Right renal pelvis (tissue), 4 donors: ENCODE results near the gene TMEM45A. TPM values are rescaled to one million over a fixed set of nuclear protein-coding genes. Genes with fewer than 3 reads are reported as not detected.
"Not testable (repeated sequence)": the region's sequence is repeated elsewhere in the genome, so short reads cannot be mapped to it uniquely, and the experiment has no call there.

Source experiments
- DNase-seq, 4 donors: peaks; one replicate each; pipeline ENCODE4 v3.0.0-alpha.2; 2013; ENCODE audit warnings: low read depth in 4 of 4, low spot score in 3 of 4, missing footprints in 1 of 4
- polyA plus RNA-seq, 4 donors: library from polyadenylated mRNA; unstranded; fragments of 120-200 nt; gene quantifications; one replicate each; pipeline ENCODE4 v1.2.1, GENCODE V29; 2013; ENCODE audit not compliant: insufficient read length in 4 of 4

TMEM45A gene, protein sequence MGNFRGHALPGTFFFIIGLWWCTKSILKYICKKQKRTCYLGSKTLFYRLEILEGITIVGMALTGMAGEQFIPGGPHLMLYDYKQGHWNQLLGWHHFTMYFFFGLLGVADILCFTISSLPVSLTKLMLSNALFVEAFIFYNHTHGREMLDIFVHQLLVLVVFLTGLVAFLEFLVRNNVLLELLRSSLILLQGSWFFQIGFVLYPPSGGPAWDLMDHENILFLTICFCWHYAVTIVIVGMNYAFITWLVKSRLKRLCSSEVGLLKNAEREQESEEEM
- polyA plus RNA-seq, result 10 to 100 TPM; 24.4 to 27.3 (median 26.9) TPM

DNA sequence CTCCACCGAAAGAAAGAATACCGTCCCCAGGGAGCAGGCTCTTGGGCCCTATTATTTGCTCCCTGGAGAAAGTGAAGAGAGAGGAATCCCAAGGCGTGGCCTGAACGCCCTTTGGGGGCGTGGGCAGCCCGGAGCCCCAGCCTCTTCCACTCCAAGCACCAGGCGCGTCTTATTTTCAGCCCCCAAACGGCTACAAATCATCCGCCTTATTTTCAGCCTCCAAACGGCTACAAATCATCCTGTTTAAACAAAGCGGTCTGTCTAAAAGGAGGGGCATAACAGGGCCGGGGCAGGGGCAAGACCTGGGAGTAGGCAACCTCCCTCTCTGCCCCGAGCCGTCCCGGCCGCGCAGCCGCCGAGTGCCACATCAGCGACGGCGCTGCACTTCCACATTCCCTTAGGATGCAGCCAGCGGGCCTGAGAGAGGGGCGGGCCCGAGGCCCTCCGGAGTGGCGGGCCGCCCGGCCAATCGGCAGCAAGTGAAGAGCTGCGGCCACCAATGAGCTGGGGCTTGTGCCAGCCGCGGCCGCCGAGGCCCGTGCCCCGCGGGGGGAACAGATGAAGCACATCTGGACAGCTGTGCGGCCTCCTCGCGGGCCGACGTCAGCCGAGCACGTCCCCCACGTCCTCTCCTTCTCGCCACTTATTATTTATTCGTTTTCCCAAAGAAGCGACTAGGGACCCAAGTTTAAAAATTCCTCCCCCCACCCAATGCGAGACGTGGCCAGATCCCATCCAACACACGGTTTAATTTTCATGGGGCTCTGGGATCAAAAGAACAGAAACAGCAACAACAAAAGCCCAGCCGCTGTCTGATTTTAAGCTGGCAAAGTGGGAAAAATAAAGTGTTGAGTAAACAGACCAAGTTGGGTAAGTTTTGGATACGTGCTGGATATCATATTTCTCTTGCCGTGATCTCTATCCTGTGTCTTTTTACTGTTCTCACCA, at the start of gene TMEM45A:
TSS of gene TMEM45A (plus strand) at position 561 of the 948 bp plus-strand sequence. CDS start 62,593 bp downstream, outside the sequence.
- peak; percentile 84 to 88 (median 86) for DNase-seq

DNA sequence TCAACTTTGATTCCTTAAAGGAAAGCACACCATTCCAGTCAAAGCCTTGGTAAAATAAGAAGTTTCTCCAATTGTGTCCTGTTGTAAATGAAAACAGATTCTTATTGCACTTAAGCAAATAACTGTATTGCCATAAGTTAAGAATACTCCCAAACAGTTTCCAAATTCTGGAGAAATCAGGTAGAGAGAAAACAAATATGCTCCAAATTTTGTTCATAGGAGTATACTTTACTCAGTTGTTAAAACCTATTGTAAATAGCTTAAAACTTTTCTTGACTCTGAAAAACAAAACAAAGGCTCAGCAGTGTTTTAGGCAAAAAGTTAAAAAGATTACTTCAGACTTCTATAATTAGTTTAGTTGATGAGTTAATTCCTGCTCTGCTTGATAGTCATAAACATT, 48.7 kb upstream of the TMEM45A start:
- DNase-seq, result no peak

DNA sequence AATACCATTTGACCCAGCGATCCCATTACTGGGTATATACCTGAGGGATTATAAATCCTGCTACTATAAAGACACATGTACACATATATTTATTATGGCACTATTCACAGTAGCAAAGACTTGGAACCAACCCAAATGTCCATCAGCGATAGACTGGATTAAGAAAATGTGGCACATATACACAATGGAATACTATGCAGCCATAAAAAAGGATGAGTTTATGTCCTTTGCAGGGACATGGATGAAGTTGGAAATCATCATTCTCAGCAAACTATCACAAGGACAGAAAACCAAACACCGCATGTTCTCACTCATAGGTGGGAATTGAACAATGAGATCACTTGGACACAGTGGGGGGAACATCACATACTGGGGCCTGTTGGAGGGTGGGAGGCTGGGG, 45.4 kb upstream of the TMEM45A start:
- not testable (repeated sequence) for DNase-seq

DNA sequence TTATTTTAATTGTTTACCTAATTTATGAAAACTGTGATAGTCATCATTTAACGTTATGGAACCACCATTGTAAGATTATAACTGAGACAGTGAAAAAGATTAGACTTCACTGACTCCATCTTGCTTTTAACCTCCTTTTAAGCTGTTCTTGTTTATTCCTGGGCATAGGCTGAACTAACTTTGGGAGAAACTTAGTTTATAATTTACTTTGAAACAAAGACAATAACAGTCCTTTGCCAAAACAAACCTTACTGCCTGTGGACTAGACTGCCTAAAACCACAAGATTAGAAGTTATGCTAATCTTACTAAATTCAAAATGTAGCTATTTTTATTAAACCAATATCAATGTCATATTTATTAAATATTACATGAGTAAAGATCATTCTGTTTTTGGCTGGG, 44.3 kb upstream of the TMEM45A start:
- DNase-seq, result no peak

DNA sequence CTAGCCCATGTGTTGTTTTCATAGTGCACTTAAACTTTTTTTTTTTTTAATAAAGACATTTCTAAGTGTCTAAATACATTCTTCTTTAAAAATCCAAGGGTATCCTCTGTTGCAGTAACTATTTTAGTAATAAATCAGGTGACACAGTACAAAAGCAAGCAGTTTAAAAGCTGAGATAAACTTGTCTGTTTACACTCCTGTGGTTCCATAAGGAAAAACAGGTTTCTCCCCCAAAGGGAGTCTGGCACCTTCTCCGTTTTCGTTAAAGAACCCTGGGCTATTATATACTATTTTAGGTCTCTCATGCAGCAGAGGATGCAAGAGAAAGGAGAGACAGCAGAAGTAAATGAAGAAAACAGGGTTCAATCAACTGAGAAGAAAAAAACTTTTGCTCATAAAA, 43.2 kb upstream of the TMEM45A start:
- no peak for DNase-seq

DNA sequence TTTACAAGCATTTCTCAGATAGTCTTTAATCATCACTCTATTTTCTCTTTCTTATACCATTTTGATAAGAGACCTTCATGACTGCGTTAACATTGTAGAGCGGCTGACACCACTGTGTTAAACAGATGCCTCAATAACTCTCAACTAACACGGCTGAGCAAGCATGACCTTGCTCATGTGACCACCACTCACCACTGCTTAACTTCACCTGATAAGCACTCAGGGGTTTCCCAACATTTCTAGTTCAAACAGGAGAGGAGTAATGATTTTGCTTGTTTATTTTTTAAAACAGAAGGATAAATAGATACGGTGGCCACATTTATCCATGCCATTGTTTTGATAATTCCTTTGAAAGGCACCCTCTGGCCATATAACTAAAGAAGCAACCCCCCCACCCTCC, 37.7 kb upstream of the TMEM45A start:
- no peak for DNase-seq

DNA sequence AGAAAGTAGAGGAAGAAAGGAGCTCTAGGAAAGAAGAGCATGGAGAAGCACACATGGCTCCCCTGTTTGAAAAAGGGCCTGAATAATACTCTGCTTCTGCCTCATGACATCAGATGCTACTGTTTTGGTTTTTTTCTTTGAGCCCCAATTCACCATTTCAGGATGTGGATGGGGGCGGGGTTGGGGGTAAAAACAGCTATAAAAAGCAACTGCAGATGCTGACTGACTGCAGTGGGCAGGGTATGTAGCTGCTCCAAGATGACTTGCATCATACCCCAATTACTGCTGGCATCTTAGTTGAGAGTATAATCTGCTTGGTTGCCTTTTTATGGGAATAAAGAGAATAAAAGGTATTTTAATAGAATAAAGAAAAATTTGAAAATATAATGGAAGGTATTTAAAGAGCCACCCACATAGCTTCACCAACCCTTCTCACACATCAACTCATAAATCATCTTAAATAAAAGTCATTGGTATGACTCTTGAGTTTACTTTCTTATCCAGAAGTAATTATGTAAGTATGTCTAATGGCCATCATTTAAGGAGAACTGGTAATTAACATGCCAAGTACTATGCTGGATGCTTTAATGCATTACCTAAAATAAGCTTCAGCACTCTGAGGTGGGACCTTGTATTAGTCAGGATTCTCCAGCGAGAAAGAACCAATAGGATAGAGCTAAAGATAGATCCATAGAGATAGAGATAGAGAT, 36.4 kb upstream of the TMEM45A start:
- no peak for DNase-seq

DNA sequence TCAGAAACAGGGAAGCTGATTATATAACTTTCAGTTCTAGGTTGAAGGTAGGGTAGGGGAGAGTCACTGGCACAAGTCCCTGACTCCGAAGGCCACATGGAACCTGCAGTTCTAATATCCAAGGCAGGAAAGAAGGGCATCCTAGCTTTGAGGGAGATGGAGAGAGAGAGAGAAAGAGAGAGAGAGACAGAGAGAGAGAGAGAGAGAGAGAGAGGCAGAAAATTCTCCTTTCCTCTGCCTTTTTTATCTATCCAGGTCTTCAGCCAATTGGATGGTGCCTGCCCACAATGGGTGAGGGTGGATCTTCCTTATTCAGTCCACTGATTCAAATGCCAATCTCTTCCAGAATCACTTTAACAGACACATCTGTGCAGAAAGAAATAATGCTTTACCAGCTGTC, 35.7 kb upstream of the TMEM45A start:
- no peak for DNase-seq

DNA sequence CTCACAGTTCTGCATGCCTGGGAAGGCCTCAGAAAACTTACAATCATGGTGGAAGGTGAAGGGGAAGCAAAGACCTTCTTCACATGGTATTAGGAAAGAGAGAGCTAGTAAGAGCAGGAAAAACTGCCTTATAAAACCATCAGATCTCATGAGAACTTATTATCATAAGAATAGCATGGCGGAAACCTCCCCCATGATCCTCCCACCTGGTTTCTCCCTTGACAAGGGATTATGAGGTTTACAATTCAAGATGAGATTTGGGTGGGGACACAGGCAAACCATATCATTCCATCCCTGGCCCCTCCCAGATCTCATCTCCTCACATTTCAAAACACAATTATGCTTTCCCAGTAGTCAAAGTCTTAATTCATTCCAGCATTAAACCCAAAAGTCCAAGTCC, 34.6 kb upstream of the TMEM45A start:
- DNase-seq, result no peak

DNA sequence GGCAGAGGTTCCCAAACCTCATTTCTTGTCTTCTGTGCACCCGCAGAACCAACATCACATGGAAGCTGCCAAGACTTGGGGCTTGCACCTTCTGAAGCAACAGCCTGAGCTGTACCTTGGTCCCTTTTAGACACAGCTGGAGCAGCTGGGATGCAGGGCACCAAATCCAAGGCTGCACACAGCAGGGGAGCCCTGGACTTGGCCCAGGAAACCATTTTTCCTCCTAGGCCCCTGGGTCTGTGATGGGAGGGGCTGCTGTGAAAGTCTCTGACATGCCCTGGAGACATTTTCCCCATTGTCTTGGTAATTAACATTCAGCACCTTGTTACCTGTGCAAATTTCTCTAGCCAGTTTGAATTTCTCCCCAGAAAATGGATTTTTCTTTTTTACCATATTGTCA, 33.6 kb upstream of the TMEM45A start:
- no peak for DNase-seq

DNA sequence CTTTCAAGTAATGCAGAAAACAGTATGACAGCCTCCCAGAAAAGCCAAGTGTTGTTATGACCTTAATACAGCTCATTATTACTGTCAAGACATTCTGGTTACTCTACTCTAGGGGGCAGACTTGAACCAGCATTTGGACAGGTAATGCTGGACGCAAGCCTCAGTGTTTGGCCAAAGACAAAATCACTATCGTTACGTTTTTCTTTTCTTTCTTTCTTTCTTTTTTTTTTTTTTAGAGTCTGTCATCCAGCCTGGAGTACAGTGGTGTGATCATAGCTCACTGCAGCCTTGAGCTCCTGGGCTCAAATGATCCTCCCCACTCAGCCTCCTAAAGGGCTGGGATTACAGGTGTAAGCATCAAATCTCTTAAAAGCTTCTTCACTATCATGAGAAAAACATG, 29.4 kb upstream of the TMEM45A start:
- peak; percentile 8 to 49 (median 44) for DNase-seq

DNA sequence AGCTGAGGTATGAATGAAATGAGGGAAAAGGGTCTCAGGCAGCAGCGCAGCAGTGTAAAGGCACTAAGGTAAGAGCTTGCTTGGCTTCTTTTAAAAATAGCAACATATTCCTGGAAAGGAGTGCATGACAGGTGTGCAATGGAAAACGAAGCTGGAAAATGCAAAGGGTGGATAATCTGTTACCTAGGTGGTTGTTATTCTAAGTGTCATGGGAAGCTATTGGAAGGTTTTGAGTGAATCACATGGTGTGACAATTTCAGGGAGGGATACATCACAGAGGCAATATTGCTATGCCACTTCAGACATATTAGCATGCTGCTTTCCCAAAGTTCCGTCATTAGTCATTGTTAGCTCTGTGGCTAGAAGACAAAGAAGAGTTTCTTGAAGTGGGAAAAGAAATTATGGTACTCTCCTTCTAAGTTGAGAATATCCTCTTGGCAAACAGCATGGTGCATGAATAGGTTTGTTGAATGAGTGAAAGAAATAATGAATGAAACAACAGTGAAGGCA, 28.7 kb upstream of the TMEM45A start:
- no peak for DNase-seq

DNA sequence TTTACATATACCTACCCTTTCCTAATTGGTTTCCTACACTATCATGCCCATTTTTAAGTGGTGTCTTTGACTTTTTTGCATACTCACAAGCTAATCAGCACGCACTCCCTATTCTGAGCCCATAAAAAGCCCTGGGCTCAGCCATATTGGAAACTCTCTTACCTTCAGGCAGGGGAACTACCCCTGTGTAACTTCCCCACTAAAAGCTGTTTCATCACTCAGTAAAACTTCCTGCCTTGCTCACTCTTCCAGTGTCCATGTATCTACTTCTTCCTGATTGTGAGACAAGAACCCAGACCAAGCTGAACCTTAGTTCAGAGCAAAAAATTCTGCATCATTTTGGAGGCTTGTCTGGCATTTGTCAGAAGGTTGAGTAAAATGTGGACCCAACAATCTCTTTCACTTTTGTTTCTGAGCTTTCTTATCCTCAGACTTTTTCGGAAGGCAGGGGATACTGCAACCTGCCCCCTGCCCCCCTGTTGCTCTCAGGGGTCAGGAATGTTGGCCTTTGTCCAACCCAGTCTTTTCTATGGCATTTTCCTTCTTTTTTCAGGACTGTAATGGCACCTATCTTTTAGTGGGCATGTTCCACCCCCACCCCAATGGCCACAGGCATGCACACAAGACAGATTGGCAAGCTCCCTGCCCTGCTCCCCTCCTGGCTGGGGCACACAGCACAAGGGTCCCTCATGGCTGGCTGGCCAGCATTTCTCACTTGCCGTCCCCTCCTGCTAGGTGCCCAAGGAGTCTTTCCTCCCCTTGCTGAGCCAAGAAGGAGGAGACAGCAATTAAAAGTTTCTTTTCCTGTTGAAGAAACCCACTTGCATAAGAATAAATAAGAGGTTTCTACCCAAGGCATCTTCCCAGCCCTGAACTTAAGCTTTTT, 26.3 kb upstream of the TMEM45A start:
- DNase-seq, result no peak

DNA sequence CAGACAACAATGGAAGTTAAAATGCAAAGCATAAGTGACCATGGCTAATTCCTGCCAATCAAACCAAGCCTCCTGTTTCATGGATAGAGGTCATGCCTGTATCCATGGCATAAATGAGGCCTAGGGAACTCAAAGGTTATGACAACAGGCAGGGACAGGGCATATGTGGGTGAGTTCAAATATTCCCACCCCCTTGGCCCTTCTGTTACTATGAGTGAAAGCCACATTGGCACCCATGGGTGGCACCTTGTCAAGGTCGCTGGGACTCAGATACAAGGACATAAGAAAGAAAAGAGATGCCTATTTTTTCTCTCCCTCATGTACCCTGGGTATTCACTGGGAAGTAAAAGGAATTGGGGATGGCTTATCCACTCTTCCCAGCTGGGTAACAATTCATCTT, 25.3 kb upstream of the TMEM45A start:
- no peak for DNase-seq

DNA sequence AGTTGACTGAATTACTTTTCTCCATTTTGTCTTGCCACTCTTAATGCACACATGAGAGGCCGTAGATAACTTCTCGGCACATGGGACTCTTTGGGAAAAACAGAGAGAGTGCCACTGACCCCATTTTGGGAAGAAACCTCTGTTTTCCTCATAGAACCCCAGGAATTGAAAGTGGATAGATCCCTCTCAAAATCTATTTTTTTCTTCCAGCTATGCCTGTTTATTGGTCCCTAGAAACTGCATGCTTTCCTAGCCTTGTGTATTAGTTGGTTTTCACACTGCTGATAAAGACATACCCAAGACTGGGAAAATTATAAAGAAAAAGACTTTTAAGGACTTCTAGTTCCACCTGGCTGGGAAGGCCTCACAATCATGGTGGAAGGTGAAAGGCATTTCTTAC, 23.7 kb upstream of the TMEM45A start:
- DNase-seq, result no peak

DNA sequence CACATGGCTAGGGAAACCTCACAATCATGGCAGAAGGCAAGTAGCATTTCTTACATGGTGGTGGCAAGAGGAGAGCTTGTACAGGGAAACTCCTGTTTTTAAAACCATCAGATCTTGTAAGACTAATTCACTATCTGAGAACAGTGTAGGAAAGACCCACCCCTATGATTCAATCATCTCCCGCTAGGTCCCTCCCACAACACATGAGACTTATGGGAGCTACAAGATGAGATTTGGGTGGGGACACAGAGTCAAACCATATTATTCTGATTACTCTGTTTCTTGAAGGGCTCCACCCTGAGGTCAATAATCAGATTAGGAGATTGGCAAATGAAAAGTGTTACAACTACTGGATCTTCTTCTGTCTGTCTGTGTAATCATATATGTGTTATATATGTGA, 21.5 kb upstream of the TMEM45A start:
- DNase-seq, result no peak

DNA sequence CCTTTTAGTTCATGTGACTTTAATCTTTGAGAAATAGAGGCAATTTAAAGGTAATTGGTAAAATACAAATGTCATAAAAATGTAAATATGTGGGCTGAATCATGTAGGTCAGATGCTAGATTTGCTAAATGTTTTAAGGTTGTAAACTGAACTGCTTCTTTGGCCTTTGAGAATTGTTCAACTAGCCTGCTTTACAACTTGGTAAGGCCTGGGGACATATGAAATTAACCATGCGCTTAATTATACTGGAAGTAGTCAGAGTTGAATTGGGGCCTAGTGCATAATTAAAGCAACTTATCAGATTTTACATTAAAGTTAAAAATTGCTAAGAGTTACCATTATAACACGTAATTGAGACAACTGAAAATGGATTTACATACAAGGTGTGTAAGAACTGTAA, 21.0 kb upstream of the TMEM45A start:
- DNase-seq, result peak in 1 of 4 donors; percentile 12

DNA sequence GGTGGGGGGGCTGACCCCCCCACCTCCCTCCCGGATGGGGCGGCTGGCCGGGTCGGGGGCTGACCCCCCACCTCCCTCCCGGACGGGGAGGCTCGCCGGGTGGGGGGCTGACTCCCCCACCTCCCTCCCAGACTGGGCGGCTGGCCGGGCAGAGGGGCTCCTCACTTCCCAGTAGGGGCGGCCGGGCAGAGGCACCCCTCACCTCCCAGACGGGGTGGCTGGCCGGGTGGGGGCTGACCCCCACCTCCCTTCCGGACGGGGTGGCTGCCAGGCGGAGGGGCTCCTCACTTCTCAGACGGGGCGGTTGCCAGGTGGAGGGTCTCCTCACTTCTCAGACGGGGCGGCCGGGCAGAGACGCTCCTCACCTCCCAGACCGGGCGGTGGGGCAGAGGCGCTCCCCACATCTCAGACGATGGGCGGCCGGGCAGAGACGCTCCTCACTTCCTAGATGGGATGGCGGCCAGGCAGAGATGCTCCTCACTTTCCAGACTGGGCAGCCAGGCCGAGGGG, 14.5 kb upstream of the TMEM45A start:
- not testable (repeated sequence) for DNase-seq

DNA sequence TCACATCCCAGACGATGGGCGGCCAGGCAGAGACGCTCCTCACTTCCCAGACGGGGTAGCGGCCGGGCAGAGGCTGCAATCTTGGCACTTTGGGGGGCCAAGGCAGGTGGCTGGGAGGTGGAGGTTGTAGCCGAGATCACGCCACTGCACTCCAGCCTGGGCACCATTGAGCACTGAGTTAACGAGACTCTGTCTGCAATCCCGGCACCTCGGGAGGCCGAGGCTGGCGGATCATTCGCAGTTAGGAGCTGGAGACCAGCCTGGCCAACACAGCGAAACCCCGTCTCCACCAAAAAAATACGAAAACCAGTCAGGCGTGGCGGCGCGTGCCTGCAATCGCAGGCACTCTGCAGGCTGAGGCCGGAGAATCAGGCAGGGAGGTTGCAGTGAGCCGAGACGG, 13.9 kb upstream of the TMEM45A start:
- not testable (repeated sequence) for DNase-seq

DNA sequence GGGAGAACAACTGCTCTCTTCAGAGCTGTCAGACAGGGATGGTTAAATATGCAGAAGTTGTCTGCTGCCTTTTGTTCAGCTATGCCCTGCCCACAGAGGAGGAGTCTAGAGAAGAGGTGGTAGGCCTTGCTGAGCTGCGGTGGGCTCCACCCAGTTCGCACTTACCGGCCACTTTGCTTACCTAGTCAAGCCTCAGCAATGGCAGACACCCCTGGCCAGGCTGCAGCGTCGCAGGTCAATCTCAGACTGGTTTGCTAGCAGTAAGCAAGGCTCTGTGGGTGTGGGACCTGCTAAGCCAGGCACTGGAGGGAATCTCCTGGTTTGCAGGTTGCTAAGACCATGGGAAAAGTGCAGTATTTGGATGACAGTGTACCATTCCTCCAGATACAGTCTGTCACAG, 12.3 kb upstream of the TMEM45A start:
- DNase-seq, result no peak
